Activated T-cell treated with anti-CD3 and anti-CD28 coated beads, Interleukin-2, amount 50 U/mL, for 24 hours (primary cell): ENCODE data around the gene IRF5.
"Not testable (repeated sequence)": the region's sequence is repeated elsewhere in the genome, so short reads cannot be mapped to it uniquely, and the experiment has no call there.

Source experiments
- DNase-seq: peaks from one replicate; pipeline ENCODE4 v3.0.0-alpha.2; 2020
- H3K27ac Mint-ChIP-seq: 2 replicates; pipeline ENCODE4 v1.8.0; 2020; ENCODE audit warnings: mild to moderate bottlenecking, mixed read lengths
- H3K27me3 Mint-ChIP-seq: 2 replicates; pipeline ENCODE4 v1.8.0; 2020; ENCODE audit warnings: mixed read lengths
- H3K36me3 Mint-ChIP-seq: 2 replicates; pipeline ENCODE4 v1.8.0; 2020; ENCODE audit warnings: low read depth, mixed read lengths
- H3K4me1 Mint-ChIP-seq: 2 replicates; pipeline ENCODE4 v1.8.0; 2020; ENCODE audit warnings: low read depth, mixed read lengths
- H3K4me3 Mint-ChIP-seq: 2 replicates; pipeline ENCODE4 v1.8.0; 2020; ENCODE audit warnings: mild to moderate bottlenecking, moderate library complexity, mixed read lengths
- H3K9me3 Mint-ChIP-seq: 2 replicates; pipeline ENCODE4 v1.8.0; 2020; ENCODE audit warnings: mixed read lengths

IRF5 gene

DNA sequence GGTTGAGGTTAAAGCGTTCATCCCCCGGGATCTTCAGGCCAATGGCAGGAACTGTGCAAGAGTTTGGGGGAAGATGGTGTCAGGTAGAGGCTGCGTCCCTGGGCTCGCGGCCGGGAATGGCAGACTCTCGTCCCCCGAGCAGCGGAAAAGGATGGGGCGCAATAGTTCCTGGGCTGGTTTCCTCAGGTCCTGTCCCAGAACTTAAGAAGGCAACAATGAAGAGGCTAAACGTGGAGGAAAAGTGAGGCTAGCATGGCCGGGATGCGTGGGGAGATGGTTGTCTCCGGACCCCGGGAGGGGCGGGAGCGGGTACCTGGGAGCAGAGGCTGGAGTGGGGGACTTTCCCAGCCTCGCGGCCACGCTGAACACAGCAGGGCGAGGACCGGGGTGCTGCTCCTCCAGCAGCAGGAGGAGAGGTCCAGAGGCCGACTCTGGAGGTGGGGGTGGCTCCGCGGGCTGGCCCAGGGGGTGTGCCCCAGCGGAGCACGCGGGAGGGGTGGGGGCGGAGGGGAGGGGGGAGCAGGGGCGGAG, 882 bp downstream of the IRF5 start:
- no peaks in the 10 kb centered on the region for H3K36me3 Mint-ChIP-seq
- peaks cover 42% of the 10 kb centered on the region for H3K27me3 Mint-ChIP-seq
- H3K4me3 Mint-ChIP-seq: peak overlapping the region; percentile 83
- H3K9me3 Mint-ChIP-seq: no peaks in the 10 kb centered on the region
- peaks cover 33% of the 10 kb centered on the region for H3K4me1 Mint-ChIP-seq
- peak overlapping the region; percentile 81 for H3K27ac Mint-ChIP-seq
- peak; percentile 46 for DNase-seq

- H3K27me3 Mint-ChIP-seq: peaks cover 42% of the 10 kb centered on the region
- no peaks in the 10 kb centered on the region for H3K36me3 Mint-ChIP-seq
- H3K4me3 Mint-ChIP-seq: peak overlapping the region; percentile 83
- H3K27ac Mint-ChIP-seq: no peak overlapping the region
- peaks cover 31% of the 10 kb centered on the region for H3K4me1 Mint-ChIP-seq
- peak; percentile 48 for DNase-seq
- no peaks in the 10 kb centered on the region for H3K9me3 Mint-ChIP-seq
These were observed 1.5 kb downstream of the IRF5 start for GRCh38 chr7:128939075-128939860.

DNA sequence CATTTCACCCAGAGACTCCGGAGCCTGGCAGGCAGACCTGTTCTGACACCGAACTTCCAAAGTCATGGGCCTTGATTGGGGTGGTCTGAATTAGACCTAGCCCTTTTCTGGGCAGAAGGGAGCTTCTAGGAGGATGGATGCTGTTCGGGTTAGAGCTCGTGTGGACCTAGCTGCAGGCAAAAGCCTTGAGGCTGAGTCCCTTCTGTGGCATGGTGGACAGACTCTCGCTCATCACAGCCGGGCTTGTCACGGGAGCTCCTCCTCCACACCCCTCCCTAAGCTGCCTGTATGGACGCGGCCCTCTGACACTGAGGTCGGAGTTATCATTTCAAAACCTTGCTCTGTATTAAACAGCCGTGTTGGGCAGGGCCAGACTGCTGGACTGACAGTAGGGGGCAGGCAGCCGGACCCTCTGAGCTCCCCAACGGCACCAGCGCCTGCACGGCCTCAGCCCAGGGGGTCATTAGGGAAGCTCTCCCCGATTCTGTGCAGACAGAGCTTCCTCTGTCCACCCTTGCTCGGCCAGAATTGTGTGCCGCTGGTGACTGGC, 2.2 kb downstream of the IRF5 start:
- peaks cover 42% of the 10 kb centered on the region for H3K27me3 Mint-ChIP-seq
- no peak overlapping the region for H3K27ac Mint-ChIP-seq
- peak overlapping the region; percentile 83 for H3K4me3 Mint-ChIP-seq
- peaks cover 30% of the 10 kb centered on the region for H3K4me1 Mint-ChIP-seq
- no peaks in the 10 kb centered on the region for H3K36me3 Mint-ChIP-seq
- DNase-seq: no peak
- no peaks in the 10 kb centered on the region for H3K9me3 Mint-ChIP-seq

DNA sequence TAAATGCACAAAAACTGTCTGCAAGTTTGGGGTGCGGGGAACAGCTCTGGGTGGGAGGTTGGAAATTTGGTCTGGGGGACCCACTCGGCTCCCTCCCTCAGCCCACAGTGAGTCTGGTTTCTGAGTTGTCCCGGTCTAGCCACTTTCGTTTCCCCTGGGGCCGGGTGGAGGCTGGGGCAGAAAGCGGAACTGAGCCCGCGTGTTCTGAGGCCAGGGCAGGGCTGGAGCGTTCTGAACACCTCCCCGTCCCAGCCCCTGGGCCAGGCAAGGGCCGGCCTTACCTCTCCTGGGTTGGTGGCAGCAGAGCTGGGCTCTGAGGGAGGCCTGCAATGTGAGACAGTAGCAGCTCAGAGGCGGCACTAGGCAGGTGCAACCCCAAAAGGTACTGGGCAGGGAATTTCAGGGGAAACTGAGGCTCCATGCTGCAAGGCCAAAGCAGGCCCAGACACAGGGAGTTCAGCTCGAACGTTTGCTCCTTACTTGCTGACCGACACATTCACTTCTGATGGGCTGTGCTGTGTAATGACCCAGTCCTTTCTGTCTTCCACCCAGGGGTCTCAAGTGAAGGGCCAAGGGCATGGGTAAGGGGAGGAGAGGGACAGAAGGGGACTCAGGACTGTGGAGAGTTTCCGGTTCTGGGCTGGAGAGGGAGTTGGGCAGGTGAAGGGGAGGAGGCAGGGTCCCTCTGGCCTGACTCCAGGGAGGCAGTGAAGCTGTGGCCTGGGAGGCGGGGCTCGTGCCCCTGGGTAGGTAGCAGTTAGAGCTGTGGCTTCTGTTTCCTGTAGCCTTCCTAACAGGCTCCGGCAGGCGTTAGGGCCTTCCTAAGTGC, 3.0 kb downstream of the IRF5 start:
- Mint-ChIP-seq H3K9me3 (no peaks in the 10 kb centered on the region), H3K27me3 (peaks cover 42% of the 10 kb centered on the region), H3K36me3 (no peaks in the 10 kb centered on the region), H3K4me3 (peak overlapping the region; percentile 83), H3K4me1 (peaks cover 30% of the 10 kb centered on the region), H3K27ac (peak overlapping the region; percentile 2)
- DNase-seq: no peak

DNA sequence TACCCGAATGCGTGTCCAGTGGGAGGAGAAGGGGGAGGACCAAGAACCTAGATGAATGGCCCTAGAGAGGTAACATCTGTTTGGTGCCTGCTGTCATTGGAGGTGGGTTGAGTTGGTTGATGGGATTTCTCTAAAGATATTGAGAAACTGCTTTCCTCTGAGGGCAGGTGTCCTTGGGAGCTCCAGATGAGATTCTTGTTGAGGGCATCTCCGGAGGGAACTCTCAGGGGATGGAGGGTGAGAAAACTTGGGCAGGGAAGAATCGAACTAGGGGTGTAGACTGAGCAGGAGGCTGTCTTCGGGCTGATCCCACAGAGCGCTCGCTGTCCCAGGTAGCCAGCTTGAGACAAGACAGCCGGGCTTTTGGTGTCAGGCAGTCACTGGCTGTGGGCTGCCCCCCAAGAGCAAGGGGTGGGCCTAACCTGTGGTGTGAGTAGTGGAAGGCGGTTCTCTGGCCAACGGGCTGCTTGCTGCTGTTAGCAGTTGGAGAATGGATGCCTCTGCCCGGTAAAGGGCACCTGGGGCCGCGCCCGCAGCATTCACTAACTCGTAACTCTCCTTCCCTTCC, 3.7 kb downstream of the IRF5 start:
- H3K36me3 Mint-ChIP-seq: no peaks in the 10 kb centered on the region
- H3K27me3 Mint-ChIP-seq: peaks cover 39% of the 10 kb centered on the region
- H3K4me1 Mint-ChIP-seq: peaks cover 30% of the 10 kb centered on the region
- DNase-seq: no peak
- H3K9me3 Mint-ChIP-seq: no peaks in the 10 kb centered on the region
- H3K4me3 Mint-ChIP-seq: peak overlapping the region; percentile 32
- H3K27ac Mint-ChIP-seq: peak overlapping the region; percentile 2

GRCh38 chr7:128941946-128942526, 4.3 kb downstream of the IRF5 start:
- no peak overlapping the region for H3K4me3 Mint-ChIP-seq

DNA sequence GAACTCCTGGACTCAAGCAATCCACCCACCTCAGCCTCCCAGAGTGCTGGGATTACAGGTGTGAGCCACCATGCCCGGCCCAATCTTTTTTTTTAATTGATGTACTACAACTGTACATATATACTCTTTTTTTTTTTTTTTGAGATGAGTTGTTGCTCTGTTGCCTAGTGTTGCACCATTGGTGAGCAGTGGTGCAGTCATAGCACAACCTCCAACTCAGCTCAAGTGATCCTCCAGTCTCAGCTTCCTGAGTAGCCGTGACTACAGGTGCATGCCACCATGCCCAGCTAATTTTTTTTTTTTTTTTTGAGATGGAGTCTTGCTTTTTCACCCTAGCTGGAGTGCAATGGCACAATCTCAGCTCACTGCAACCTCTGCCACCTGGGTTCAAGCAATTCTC, 5.5 kb downstream of the IRF5 start:
- Mint-ChIP-seq H3K4me1 (peaks cover 22% of the 10 kb centered on the region), H3K27me3 (peaks cover 28% of the 10 kb centered on the region)
- not testable (repeated sequence) for H3K36me3 Mint-ChIP-seq, DNase-seq, H3K9me3 Mint-ChIP-seq, H3K4me3 Mint-ChIP-seq, H3K27ac Mint-ChIP-seq

More at GRCh38 chr7:128941946-128942526, 4.3 kb downstream of the IRF5 start:
- no peaks in the 10 kb centered on the region for H3K36me3 Mint-ChIP-seq
- H3K27ac Mint-ChIP-seq: no peak overlapping the region
- DNase-seq: no peak
- H3K4me1 Mint-ChIP-seq: peaks cover 28% of the 10 kb centered on the region
- no peaks in the 10 kb centered on the region for H3K9me3 Mint-ChIP-seq
- H3K27me3 Mint-ChIP-seq: peaks cover 34% of the 10 kb centered on the region

DNA sequence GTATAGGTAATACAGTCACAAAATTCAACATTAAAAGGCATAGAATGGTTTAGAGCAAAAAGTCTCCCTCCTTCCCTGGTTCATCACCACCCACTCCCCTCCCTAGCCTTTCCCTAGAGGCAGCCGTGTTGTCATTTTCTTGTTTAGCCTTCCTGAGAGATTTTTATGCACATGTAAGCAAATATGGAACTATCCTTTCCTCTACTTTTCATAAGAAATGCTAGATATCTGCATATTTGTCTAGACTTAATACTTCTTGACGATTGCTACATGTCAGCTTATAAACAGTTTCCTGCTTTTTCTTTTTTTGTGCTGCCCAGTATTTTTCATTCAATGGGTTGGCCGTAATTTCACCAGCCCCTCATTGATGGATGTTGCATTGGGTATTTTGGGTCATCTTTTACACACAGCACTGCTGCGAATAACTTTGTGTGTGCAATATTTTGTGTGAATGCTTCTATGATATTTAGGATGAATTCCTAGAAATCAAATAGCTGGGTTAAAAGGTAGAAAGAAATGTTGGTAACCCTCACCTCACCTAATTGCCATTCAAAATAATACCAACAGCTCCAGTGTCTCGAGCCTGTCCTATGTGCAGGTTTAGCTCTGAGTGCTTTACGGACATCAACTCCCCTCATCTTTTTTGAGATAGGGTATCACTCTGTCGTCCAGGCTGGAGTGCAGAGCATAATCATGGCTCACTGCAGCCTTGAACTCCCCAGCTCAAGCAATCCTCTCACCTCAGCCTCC, 6.9 kb downstream of the IRF5 start:
- Mint-ChIP-seq H3K27ac (no peak overlapping the region), H3K9me3 (no peaks in the 10 kb centered on the region), H3K4me1 (peaks cover 17% of the 10 kb centered on the region), H3K36me3 (peaks cover 4% of the 10 kb centered on the region), H3K27me3 (peaks cover 19% of the 10 kb centered on the region), H3K4me3 (no peak overlapping the region)
- DNase-seq: no peak

- Mint-ChIP-seq H3K36me3 (peaks cover 11% of the 10 kb centered on the region), H3K27ac (no peak overlapping the region), H3K4me3 (no peak overlapping the region), H3K27me3 (peaks cover 7% of the 10 kb centered on the region), H3K4me1 (peaks cover 7% of the 10 kb centered on the region), H3K9me3 (no peaks in the 10 kb centered on the region)
- DNase-seq: no peak
These were observed 8.1 kb downstream of the IRF5 start for GRCh38 chr7:128945668-128946366.

DNA sequence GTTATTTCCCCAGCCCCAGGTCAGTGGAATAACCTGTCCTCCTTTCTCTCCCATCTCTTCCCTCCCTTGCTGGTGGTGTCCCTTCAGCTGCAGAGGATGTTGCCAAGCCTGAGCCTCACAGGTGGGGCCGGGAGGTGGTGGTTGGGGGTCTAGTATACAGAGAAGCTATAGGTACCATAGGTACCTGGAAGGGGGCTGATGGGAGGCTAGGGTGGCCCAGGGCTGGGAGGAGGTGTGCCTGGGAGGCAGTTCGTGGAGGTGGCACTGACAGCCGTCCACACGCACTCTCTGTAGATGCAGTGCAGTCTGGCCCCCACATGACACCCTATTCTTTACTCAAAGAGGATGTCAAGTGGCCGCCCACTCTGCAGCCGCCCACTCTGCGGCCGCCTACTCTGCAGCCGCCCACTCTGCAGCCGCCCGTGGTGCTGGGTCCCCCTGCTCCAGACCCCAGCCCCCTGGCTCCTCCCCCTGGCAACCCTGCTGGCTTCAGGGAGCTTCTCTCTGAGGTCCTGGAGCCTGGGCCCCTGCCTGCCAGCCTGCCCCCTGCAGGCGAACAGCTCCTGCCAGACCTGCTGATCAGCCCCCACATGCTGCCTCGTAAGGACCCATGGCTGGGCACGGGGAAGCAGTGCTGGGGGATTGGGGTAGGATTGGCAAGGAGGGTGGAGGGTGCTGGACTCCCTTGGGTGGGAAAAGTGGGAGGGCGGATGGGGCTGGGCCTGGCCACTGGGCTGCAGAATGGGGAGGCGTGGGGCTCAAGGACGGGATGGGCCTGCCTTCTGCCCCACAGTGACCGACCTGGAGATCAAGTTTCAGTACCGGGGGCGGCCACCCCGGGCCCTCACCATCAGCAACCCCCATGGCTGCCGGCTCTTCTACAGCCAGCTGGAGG, 9.5 kb downstream of the IRF5 start:
- Mint-ChIP-seq H3K4me3 (no peak overlapping the region), H3K4me1 (no peaks in the 10 kb centered on the region), H3K9me3 (no peaks in the 10 kb centered on the region), H3K27me3 (no peaks in the 10 kb centered on the region), H3K36me3 (peaks cover 20% of the 10 kb centered on the region), H3K27ac (no peak overlapping the region)
- no peak for DNase-seq

- DNase-seq: no peak
- Mint-ChIP-seq H3K36me3 (peaks cover 27% of the 10 kb centered on the region), H3K9me3 (no peaks in the 10 kb centered on the region), H3K4me1 (no peaks in the 10 kb centered on the region), H3K4me3 (no peak overlapping the region), H3K27ac (no peak overlapping the region), H3K27me3 (no peaks in the 10 kb centered on the region)
These were observed 10.1 kb downstream of the IRF5 start for GRCh38 chr7:128947854-128948253.

DNA sequence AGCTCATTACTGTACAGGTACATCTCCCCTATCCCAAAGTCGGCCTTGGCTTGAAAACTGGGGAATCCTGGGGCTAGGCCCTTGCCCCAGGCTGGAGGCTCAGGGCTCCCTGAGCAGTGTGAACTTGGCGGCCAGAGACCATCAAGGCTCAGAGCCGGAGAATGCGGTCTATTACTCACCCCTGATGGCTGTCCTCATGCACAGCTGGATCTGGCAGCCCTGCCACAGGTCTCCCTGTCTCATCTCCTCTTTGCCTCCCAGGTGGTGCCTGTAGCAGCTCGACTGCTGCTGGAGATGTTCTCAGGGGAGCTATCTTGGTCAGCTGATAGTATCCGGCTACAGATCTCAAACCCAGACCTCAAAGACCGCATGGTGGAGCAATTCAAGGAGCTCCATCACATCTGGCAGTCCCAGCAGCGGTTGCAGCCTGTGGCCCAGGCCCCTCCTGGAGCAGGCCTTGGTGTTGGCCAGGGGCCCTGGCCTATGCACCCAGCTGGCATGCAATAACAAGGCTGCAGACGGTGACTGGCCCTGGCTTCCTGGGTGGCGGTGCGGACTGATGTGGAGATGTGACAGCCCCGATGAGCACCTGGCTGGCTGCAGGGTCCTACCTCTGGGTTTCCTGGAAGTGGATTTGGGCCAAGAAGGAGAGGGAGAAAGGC, 10.7 kb downstream of the IRF5 start:
- no peak for DNase-seq
- Mint-ChIP-seq H3K4me3 (no peak overlapping the region), H3K9me3 (no peaks in the 10 kb centered on the region), H3K4me1 (no peaks in the 10 kb centered on the region), H3K27ac (no peak overlapping the region), H3K36me3 (peaks cover 33% of the 10 kb centered on the region), H3K27me3 (no peaks in the 10 kb centered on the region)
